Esophagus muscularis mucosa (tissue), 3 donors: ENCODE results near the gene DNAI1.

Experiments
- POLR2A ChIP-seq: fragments of 450-650 bp; IDR thresholded peaks from one replicate; pipeline ENCODE4 v1.6.1; 2017; ENCODE audit warnings: antibody characterized with exemption, moderate library complexity, mild to moderate bottlenecking, low read depth
- POLR2AphosphoS5 ChIP-seq, 2 donors: sonication (generic); formaldehyde crosslinking; IDR thresholded peaks; one replicate each; pipeline ENCODE4 v1.6.1; 2017; ENCODE audit warnings: antibody characterized with exemption in 2 of 2
- TF ChIP-seq, protein P1 (sequence below), 3 experiments: fragments of 200-600 bp in 2 of 3; fragments of 450-650 bp in 1 of 3; sonication (generic) in 2 of 3; IDR thresholded peaks; one replicate each; pipeline ENCODE4 v1.5.1; 2017 to 2019; ENCODE audit warnings: antibody characterized with exemption in 3 of 3, mild to moderate bottlenecking in 2 of 3, moderate library complexity in 1 of 3

DNA sequence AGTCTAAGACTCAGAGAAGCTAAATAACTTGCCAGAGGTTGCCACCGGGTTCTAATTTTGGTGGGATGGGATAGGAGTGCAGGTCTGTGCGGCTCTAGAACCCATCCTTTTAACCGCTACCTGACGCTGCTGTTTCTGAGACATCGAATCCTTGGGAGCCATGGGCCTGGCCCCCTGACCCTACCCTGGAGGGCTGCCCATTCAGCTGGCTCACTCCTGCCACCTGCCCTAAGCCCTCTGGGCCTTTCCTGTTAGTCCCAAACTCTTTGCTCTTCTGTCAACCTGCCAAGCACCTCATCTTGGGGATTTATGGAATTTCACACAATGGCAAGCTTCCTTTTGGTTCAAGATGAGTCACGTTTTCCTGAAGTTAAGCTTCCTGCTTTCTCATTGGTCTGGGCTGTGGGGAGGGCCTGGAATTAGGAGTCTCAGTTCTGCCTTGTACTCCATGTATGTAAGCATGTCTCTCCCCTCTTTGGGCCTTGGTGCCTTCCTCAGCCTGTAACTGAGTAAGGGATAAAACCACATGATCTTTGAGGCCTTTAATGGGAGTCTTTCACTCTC, 37.6 kb downstream of the DNAI1 start:
- TF ChIP-seq, protein P1, sequence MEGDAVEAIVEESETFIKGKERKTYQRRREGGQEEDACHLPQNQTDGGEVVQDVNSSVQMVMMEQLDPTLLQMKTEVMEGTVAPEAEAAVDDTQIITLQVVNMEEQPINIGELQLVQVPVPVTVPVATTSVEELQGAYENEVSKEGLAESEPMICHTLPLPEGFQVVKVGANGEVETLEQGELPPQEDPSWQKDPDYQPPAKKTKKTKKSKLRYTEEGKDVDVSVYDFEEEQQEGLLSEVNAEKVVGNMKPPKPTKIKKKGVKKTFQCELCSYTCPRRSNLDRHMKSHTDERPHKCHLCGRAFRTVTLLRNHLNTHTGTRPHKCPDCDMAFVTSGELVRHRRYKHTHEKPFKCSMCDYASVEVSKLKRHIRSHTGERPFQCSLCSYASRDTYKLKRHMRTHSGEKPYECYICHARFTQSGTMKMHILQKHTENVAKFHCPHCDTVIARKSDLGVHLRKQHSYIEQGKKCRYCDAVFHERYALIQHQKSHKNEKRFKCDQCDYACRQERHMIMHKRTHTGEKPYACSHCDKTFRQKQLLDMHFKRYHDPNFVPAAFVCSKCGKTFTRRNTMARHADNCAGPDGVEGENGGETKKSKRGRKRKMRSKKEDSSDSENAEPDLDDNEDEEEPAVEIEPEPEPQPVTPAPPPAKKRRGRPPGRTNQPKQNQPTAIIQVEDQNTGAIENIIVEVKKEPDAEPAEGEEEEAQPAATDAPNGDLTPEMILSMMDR (IDR thresholded peaks at IDR 0.05): no peak
- TF ChIP-seq POLR2A (no peak), POLR2AphosphoS5 (IDR thresholded peaks at IDR 0.05) (no peak)
